GM12878 (cell line): ENCODE measurements around the gene PDGFD. TPM values are rescaled to one million over a fixed set of nuclear protein-coding genes. Genes with fewer than 3 reads are reported as not detected.

ENCODE experiments used
- ATF7 ChIP-seq: fragments of 450-650 bp; IDR thresholded peaks from 2 replicates; pipeline ENCODE4 v1.6.1; 2016; ENCODE audit warnings: low read depth, mild to moderate bottlenecking
- CBFB ChIP-seq: IDR thresholded peaks from 2 replicates; pipeline ENCODE4 v1.6.1; 2016; ENCODE audit warnings: antibody characterized with exemption, low read depth
- CBX3 ChIP-seq: fragments of 200-600 bp; sonication (generic); IDR thresholded peaks from 2 replicates; pipeline ENCODE4 v1.6.1; 2016; ENCODE audit warnings: low read depth, borderline replicate concordance
- FOS ChIP-seq: IDR thresholded peaks from 3 replicates; pipeline ENCODE4 v1.6.1; 2011; ENCODE audit warnings: borderline replicate concordance; ENCODE audit not compliant: insufficient read length; ENCODE audit errors: extremely low read depth
- HCFC1 ChIP-seq: fragments of 150-350 bp; IDR thresholded peaks from 2 replicates; pipeline ENCODE4 v1.6.1; 2014; ENCODE audit warnings: low read length
- HDGF ChIP-seq: fragments of 450-650 bp; IDR thresholded peaks from 2 replicates; pipeline ENCODE4 v1.6.1; 2016; ENCODE audit warnings: antibody characterized with exemption
- JUNB ChIP-seq: IDR thresholded peaks from 2 replicates; pipeline ENCODE4 v1.6.1; 2016; ENCODE audit warnings: antibody characterized with exemption, mild to moderate bottlenecking
- MTA2 ChIP-seq: fragments of 450-650 bp; IDR thresholded peaks from 2 replicates; pipeline ENCODE4 v1.6.1; 2016; ENCODE audit warnings: low read depth, mild to moderate bottlenecking, moderate library complexity
- MYB ChIP-seq: fragments of 150-350 bp; IDR thresholded peaks from 2 replicates; pipeline ENCODE4 v1.6.1; 2014; ENCODE audit warnings: mild to moderate bottlenecking, low read depth, low read length, borderline replicate concordance
- NFYA ChIP-seq: IDR thresholded peaks from 2 replicates; pipeline ENCODE4 v1.6.1; 2011; ENCODE audit warnings: low read depth, mild to moderate bottlenecking, low read length, improper control_type of control experiment, borderline replicate concordance
- RAD51 ChIP-seq: fragments of 450-650 bp; IDR thresholded peaks from 2 replicates; pipeline ENCODE4 v1.6.1; 2016; ENCODE audit warnings: moderate library complexity, mild to moderate bottlenecking, inconsistent platforms
- RB1 ChIP-seq: fragments of 450-650 bp; formaldehyde crosslinking; IDR thresholded peaks from 2 replicates; pipeline ENCODE4 v1.6.1; 2017; ENCODE audit warnings: mild to moderate bottlenecking, borderline replicate concordance
- RUNX3 ChIP-seq: IDR thresholded peaks from 2 replicates; pipeline ENCODE4 v1.6.1; 2012; ENCODE audit warnings: low read length, inconsistent platforms
- SP1 ChIP-seq: IDR thresholded peaks from one replicate; pipeline ENCODE4 v1.6.1; 2011; ENCODE audit warnings: low read depth, low read length
- SRF ChIP-seq, 2 experiments: IDR thresholded peaks; 2 replicates each; pipeline ENCODE4 v1.6.1; 2011; ENCODE audit warnings: low read depth in 2 of 2, low read length in 2 of 2, mild to moderate bottlenecking in 1 of 2, moderate library complexity in 1 of 2
- TAF1 ChIP-seq: IDR thresholded peaks from 2 replicates; pipeline ENCODE4 v1.6.1; 2011; ENCODE audit warnings: mild to moderate bottlenecking, low read depth, low read length, borderline replicate concordance
- TBL1XR1 ChIP-seq: IDR thresholded peaks from 2 replicates; pipeline ENCODE4 v1.6.1; 2012; ENCODE audit warnings: low read depth, low read length, improper control_type of control experiment
- YBX1 ChIP-seq: fragments of 450-650 bp; IDR thresholded peaks from 2 replicates; pipeline ENCODE4 v1.6.1; 2016; ENCODE audit warnings: antibody characterized with exemption
- polyA plus RNA-seq, 11 experiments: library from polyadenylated mRNA; depleted of rRNA in 4 of 11; unstranded in 6 of 11; stranded (reverse) in 5 of 11; fragments of >200 nt; fragmentation: Nextera tagmentation in 4 of 11; fragmentation: Illumina TruSeq in 1 of 11; extraction: Ambion mirVana in 4 of 11; extraction: Trizol in 1 of 11; gene quantifications; 1 replicate in 1 of 11; 2 replicates in 10 of 11; pipeline versions ENCODE4 v1.2.1 to v1.2.3, GENCODE V29; 2011 to 2016; ENCODE audit warnings: inconsistent platforms in 2 of 11, missing spikeins in 2 of 11, low read depth in 1 of 11
- total RNA-seq, 4 experiments: library from RNA; depleted of rRNA in 3 of 4; stranded (reverse); fragments of >200 nt in 3 of 4; fragmentation: Illumina TruSeq in 1 of 4; extraction: Trizol in 1 of 4; gene quantifications; 2 replicates each; pipeline versions ENCODE4 v1.2.1 to v1.2.3, GENCODE V29; 2013 to 2021
- TF ChIP-seq, protein P1 (sequence below): IDR thresholded peaks from 2 replicates; pipeline ENCODE4 v1.6.1; 2012; ENCODE audit warnings: low read depth, low read length, improper control_type of control experiment
- TF ChIP-seq, protein P2 (sequence below): fragments of 450-650 bp; formaldehyde crosslinking; IDR thresholded peaks from 2 replicates; pipeline ENCODE4 v1.4.0; 2020; ENCODE audit warnings: mild to moderate bottlenecking, moderate library complexity
- TF ChIP-seq, protein P3 (sequence below): IDR thresholded peaks from 2 replicates; pipeline ENCODE4 v1.6.1; 2012; ENCODE audit warnings: low read length, inconsistent platforms
- TF ChIP-seq, protein P4 (sequence below): fragments of 450-650 bp; IDR thresholded peaks from 2 replicates; pipeline ENCODE4 v1.6.1; 2017; ENCODE audit warnings: borderline replicate concordance
- TF ChIP-seq, protein P5 (sequence below): fragments of 450-650 bp; formaldehyde crosslinking; IDR thresholded peaks from 2 replicates; pipeline ENCODE4 v1.5.0; 2022; ENCODE audit warnings: mild to moderate bottlenecking, missing genetic modification characterization

The PDGFD gene
- total and polyA plus RNA-seq, 10 of the 15 experiments (the other 5 are each of a cell fraction or from before 2014, with no cell fraction given) = 0.05 to 0.13 TPM; not detected in 8

DNA sequence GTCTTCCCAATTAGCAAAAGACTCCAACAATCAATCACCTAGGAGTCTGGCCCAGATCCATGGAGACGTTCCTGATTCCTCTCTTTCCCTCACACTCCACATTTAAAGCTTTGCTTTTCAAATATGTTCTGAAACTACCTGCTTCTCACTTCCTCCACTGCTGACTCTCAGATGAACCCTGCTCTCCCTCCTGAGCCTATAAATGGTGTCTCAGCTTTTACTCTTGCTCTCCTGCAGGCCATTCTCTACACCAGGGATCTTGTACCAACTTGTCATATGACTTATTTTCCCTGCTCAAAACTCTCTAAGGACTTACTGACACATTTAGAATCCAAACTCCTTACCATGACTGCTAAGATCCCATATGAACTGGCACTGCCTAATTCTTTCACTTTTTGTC lies 265.9 kb downstream of the PDGFD start (continued):
- TF ChIP-seq, protein P1, sequence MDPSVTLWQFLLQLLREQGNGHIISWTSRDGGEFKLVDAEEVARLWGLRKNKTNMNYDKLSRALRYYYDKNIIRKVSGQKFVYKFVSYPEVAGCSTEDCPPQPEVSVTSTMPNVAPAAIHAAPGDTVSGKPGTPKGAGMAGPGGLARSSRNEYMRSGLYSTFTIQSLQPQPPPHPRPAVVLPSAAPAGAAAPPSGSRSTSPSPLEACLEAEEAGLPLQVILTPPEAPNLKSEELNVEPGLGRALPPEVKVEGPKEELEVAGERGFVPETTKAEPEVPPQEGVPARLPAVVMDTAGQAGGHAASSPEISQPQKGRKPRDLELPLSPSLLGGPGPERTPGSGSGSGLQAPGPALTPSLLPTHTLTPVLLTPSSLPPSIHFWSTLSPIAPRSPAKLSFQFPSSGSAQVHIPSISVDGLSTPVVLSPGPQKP = no peak
- TF ChIP-seq JUNB (no peak), SRF (IDR thresholded peaks at IDR 0.05; ENCODE audit: low read depth in 2 of 2, low read length in 2 of 2) (no peak), TAF1 (no peak), RUNX3 (no peak), FOS (no peak), YBX1 (no peak), MTA2 (peak; percentile 52), SP1 (no peak), TBL1XR1 (no peak), CBFB (no peak), NFYA (no peak), HCFC1 (no peak), ATF7 (no peak), RAD51 (no peak), RB1 (no peak), MYB (no peak), CBX3 (no peak), HDGF (no peak)
- TF ChIP-seq, protein P2, sequence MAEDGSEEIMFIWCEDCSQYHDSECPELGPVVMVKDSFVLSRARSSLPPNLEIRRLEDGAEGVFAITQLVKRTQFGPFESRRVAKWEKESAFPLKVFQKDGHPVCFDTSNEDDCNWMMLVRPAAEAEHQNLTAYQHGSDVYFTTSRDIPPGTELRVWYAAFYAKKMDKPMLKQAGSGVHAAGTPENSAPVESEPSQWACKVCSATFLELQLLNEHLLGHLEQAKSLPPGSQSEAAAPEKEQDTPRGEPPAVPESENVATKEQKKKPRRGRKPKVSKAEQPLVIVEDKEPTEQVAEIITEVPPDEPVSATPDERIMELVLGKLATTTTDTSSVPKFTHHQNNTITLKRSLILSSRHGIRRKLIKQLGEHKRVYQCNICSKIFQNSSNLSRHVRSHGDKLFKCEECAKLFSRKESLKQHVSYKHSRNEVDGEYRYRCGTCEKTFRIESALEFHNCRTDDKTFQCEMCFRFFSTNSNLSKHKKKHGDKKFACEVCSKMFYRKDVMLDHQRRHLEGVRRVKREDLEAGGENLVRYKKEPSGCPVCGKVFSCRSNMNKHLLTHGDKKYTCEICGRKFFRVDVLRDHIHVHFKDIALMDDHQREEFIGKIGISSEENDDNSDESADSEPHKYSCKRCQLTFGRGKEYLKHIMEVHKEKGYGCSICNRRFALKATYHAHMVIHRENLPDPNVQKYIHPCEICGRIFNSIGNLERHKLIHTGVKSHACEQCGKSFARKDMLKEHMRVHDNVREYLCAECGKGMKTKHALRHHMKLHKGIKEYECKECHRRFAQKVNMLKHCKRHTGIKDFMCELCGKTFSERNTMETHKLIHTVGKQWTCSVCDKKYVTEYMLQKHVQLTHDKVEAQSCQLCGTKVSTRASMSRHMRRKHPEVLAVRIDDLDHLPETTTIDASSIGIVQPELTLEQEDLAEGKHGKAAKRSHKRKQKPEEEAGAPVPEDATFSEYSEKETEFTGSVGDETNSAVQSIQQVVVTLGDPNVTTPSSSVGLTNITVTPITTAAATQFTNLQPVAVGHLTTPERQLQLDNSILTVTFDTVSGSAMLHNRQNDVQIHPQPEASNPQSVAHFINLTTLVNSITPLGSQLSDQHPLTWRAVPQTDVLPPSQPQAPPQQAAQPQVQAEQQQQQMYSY = no peak
- TF ChIP-seq, protein P3, sequence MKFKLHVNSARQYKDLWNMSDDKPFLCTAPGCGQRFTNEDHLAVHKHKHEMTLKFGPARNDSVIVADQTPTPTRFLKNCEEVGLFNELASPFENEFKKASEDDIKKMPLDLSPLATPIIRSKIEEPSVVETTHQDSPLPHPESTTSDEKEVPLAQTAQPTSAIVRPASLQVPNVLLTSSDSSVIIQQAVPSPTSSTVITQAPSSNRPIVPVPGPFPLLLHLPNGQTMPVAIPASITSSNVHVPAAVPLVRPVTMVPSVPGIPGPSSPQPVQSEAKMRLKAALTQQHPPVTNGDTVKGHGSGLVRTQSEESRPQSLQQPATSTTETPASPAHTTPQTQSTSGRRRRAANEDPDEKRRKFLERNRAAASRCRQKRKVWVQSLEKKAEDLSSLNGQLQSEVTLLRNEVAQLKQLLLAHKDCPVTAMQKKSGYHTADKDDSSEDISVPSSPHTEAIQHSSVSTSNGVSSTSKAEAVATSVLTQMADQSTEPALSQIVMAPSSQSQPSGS = no peak; the same call in 1 of the 2 replicates
- TF ChIP-seq, protein P4, sequence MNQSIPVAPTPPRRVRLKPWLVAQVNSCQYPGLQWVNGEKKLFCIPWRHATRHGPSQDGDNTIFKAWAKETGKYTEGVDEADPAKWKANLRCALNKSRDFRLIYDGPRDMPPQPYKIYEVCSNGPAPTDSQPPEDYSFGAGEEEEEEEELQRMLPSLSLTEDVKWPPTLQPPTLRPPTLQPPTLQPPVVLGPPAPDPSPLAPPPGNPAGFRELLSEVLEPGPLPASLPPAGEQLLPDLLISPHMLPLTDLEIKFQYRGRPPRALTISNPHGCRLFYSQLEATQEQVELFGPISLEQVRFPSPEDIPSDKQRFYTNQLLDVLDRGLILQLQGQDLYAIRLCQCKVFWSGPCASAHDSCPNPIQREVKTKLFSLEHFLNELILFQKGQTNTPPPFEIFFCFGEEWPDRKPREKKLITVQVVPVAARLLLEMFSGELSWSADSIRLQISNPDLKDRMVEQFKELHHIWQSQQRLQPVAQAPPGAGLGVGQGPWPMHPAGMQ = no peak
- TF ChIP-seq, protein P5, sequence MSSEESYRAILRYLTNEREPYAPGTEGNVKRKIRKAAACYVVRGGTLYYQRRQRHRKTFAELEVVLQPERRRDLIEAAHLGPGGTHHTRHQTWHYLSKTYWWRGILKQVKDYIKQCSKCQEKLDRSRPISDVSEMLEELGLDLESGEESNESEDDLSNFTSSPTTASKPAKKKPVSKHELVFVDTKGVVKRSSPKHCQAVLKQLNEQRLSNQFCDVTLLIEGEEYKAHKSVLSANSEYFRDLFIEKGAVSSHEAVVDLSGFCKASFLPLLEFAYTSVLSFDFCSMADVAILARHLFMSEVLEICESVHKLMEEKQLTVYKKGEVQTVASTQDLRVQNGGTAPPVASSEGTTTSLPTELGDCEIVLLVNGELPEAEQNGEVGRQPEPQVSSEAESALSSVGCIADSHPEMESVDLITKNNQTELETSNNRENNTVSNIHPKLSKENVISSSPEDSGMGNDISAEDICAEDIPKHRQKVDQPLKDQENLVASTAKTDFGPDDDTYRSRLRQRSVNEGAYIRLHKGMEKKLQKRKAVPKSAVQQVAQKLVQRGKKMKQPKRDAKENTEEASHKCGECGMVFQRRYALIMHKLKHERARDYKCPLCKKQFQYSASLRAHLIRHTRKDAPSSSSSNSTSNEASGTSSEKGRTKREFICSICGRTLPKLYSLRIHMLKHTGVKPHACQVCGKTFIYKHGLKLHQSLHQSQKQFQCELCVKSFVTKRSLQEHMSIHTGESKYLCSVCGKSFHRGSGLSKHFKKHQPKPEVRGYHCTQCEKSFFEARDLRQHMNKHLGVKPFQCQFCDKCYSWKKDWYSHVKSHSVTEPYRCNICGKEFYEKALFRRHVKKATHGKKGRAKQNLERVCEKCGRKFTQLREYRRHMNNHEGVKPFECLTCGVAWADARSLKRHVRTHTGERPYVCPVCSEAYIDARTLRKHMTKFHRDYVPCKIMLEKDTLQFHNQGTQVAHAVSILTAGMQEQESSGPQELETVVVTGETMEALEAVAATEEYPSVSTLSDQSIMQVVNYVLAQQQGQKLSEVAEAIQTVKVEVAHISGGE (CRISPR knock-in tag) = no peak
